ENCODE data around the gene ZHX3.

- TF ChIP-seq CTCF (conservative IDR thresholded peaks at IDR 0.05) (no peak), EZH2 (IDR thresholded peaks at IDR 0.05; ENCODE audit: low read depth) (no peak)
Observed at GRCh38 chr20:41258474-41258873, 59.1 kb downstream of the ZHX3 start.

Data from PC-9 (cell line).